Measurements from ENCODE around the gene CNTN4.
"Not testable (repeated sequence)": the region's sequence is repeated elsewhere in the genome, so short reads cannot be mapped to it uniquely, and the experiment has no call there.

CNTN4 gene

DNA sequence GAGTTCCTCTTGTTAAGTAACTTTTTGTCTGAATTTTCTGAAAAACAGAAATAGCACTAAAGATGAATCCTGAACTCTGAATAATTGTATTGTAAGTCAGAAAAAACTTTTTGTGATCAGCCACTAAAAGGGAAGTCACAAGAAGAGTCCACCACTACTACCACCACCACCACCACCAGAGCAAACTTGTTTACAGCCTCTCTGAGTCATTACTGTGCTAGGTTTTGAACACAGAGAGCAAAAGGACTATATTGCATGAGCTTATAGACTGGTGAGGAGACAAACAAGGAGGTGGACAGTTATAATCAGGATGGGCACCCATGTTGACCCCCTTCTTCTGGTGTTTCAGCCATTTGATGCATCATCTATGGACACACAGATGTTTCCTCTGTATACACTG is 869.8 kb downstream of the CNTN4 start:
- ATAC-seq = no peak

DNA sequence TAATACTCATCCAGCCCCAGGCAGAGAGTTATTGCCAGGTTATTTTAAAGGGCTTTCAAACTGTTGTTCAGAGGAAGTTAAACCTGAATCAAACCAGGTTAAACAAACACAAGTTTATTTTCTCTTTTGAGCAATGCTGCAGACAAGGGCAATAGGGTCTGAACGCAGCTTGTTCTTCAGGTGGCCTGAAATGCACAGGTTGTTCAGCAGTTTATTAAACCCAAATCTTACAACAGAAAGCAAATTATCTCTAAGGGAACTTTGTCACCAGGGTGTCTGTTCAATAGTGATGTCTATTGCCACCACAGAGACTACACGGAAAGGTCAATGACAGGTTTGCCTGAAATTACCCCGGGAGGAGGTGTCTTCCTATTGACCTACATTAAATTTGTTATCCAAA is 877.5 kb downstream of the CNTN4 start:
- ATAC-seq = no peak

More for the DNA sequence above, 869.8 kb downstream of the CNTN4 start:
- DNase-seq = no peak

DNA sequence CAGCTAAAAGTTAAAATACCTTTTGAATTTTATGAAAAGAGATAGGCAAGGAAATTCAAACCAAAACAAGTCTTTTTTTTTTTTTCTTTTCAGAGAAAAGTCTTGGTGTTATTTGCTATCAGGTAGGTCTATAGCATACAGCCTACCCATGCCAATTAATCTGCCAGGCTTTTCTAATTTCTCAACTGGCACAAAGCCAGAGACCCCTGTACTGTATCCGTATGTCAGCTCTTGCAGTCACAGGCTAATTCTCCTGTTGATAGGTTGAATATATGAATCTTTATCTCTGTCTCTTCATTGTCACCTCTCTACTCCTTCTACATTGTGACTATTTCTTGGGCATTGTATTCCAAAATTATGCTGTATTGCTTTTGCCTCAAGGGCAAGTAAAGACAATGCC is 878.1 kb downstream of the CNTN4 start:
- DNase-seq (no peak), ATAC-seq (no peak)

More for the DNA sequence above, 877.5 kb downstream of the CNTN4 start:
- no peak for DNase-seq

DNA sequence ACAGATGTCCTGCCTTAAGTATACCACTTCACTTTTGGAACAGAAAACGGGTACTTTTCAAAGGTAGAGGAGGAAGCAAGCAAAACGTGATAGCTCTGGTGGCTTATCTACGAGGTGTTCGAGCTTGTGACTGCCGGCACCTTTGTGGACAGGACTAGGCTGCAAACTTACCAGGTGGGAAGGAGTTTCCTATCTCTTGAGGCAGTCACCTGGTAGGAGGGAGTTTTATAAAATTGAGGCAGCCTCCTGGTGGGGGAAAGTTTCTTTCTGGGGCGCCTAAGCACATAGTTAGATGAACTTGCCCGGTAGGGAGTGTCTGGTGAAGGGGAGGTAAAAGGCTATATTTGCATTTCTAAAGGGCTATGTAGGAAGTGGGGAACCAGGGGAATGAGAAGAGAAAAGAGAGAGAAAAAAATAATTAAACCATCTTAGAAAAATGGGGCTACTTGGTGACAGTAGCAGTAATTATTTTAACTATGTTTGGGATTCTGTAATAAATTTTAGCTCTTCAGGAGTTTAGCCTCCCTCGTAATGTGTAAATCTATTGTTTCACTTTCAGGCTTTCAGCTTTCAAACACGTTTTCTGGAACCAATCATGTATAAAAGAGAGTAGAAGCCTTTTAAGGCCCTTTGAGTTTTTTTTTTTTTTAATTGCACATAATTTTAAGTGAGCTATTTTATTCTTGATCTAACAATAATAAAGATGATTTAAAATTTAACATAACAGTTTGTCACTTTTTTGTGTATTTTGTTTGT is 880.5 kb downstream of the CNTN4 start:
- DNase-seq (no peak), ATAC-seq (no peak)

DNA sequence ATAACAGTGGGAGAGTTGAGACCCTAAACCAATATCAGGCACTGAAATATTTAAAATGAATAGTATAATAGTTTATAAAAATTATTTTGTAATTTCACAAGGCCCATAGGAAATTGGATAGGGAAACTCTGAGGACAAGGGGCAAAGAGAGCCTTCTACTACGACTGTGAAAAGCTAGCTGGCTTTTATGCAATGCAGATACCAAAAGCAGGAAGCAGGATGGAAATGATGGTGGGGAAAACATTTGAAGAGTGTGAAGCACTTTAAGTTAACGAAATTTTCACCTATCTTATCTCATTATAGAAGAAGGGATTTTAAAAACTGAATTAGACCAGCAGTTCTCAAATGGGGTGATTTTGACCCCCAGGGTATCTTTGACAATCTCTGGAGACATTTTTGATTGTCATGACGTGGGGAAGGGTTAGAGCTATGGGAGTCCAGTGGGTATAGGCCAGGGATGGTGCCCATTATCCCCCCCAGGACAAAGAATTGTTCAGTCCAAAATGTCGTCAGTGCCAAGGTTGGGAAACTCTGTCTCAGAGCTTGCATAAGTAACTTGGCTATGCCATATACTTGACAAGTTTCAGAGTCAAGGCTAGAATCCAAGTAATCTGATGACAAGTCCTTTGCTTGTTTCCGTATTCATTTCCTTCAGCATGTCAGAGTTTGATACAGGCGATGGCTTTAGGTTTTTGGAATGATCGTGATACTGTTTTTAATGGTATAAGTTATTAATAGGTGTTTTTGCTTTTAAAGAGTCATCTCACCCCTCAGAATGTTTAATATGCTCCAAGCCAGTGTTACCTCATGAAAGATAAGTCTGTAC is 885.6 kb downstream of the CNTN4 start:
- DNase-seq = no peak
- no peak for ATAC-seq

DNA sequence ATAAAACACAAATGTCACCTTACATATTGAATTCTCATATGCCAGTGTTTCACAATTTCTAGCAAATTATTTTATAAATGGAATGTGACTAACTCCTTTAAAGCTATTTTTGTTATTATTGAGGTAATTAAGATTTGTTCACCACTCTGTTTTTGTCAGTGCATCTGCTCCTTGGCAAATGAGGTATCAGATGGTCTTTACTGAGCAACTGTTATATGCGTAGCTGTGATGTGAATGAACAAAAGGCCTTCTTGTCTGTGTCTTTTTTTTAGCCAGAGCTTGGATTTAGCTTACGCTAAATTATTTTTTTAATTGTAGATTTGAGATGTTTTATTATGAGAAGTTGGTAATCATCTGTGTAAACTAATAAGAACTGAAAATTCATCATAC is 886.2 kb downstream of the CNTN4 start:
- no peak for ATAC-seq
- no peak for DNase-seq

DNA sequence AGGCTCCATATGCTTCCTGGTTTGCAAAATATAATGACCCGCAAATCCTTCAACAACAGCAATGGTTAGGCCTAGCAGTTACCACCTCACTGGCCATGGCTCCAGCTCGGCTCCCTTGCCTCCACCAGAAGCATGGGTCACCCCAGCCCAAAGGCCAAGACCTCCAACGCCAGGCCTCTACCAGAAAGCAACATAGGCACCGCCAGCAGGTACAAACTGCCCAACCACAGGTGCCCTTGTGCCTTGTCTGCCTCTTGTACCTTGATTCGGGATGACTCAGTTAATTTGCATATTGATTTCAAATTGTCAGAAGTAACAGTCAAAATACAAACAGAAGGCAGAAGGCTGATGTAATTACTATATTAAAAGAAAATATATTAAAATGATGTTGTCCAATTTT is 886.8 kb downstream of the CNTN4 start:
- no peak for ATAC-seq
- no peak for DNase-seq

DNA sequence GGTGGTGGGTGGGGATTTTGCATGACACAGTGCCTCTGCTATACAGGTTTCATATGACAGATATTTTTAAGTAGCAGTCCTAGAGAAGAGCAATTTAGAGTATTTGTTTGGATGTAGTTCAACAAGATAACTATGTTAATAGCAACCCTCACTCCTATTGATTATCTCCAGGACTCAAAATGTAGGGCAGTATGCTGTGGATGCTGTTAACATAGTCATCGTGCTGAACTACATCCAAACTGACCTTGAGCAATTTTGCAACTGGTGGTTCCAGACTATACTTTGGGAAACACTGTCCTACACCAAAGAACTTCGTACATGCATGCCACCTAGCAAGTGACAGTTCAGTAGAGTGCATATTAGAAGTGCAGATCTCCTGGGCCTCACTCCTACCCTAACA is 893.9 kb downstream of the CNTN4 start:
- ATAC-seq = no peak
- DNase-seq = no peak

DNA sequence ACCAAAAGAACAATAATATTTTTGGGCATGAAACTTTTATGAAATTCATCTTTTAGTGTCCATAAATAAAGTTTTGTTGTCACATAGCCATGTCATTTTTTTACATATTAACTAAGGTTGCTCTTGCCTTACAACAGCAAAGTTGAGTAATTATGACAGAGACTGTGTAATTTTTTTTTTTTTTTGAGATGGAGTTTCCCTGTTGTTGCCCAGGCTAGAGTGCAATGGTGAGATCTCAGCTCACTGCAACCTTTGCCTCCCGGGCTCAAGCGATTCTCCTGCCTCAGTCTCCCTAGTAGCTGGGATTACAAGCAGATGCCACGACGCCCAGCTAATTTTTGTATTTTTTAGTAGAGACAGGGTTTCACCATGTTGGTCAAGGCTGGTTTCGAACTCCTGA is 894.5 kb downstream of the CNTN4 start:
- not testable (repeated sequence) for ATAC-seq, DNase-seq

DNA sequence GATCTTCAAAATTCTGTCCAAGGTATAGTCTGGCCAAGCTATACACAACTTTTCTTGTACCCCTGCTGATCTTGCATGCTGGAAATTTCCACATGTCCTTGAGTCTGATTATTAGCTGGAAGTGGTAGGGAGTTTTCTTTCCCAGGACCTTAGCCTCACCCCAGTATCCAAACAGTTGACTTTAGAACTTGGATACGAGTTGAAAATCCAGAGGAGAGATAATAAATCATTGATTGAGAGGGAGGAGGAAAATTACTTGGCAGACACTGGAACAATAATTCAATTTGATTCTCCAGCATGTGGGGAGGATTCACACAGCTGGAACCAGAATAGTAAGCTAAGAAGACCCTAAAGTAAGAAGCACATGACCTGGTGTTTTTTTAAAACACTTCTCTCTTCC is 895.1 kb downstream of the CNTN4 start:
- ATAC-seq = no peak
- DNase-seq = no peak

DNA sequence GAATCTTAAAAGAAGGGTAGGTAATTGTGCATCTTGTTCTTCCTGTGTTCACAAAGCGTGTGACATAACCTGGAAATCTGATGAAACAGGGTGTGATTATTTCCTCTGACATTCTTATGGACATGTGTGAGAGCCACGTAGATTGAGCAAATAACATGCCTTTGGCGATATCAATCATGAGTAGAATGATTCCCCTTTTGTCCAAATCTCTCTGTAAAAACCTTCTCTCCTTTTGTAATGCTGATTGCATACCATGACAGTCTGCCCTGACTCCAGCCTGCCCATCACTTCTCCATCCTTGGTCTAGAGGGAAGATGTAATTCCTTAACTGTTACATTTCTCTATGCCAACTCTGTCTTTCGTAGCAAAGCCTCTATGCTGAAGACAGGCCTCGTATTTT is 896.5 kb downstream of the CNTN4 start:
- DNase-seq (no peak), ATAC-seq (no peak)

DNA sequence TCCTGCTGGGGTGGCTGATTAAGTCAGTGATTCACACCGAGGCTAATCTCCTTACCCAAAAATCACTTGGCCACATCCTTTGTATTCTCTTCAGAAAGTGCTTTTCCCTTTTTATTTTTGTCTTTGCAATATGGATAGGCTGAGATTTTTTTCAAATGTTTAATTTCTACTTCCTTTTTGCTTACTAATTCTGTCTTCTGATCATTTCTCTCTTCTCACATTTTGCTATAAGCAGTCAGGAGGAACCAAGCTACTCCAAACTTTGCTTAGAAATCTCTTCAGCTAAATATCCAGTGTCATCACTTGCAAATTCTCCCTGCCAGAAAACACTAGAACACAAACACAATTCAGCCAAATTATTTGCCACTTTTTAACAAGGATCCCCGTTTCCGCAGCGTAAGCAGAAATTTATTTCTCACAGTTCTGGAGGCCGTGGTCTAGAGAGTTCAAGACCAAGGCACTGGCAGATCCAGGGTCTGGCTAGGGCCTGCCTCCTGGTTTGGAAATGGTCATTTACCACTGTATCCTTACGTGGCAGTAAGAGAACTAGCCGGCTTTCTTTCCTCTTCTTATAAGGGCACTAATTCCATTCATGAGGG is 906.6 kb downstream of the CNTN4 start:
- ATAC-seq (no peak), DNase-seq (no peak)

DNA sequence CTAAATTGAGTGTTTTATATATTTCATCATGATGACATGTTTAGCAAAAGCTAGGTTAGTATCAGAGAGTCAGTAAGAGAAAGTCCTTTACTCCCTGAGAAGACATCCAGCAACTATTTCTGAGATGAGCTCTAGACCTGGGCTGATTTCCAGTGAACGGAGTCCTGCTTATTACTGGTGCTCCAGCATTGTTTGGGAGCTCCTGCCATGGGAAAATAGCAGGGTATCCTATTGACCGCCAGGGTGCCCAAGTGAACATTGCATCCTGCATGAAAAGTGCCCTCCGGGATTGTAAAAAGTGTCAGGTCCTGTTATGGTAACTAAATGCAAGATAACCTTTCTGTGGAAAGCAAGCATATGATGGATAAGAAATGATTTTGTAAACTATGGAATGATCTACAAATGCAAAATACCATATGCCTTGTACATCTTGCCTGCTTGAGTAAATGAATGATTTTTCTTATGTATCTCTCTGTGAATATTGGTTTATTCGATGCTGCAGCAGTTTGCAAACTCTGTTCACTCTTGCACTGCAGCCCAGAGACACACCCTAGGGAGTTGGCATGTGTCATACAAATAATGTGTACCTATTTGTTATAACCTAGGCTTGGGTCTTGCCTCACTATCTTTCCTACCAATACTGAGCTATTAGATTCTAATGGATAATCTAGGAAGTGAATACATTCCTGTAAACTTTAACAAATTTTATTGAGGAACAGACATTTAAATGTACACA is 914.8 kb downstream of the CNTN4 start:
- ATAC-seq = no peak
- DNase-seq = no peak

DNA sequence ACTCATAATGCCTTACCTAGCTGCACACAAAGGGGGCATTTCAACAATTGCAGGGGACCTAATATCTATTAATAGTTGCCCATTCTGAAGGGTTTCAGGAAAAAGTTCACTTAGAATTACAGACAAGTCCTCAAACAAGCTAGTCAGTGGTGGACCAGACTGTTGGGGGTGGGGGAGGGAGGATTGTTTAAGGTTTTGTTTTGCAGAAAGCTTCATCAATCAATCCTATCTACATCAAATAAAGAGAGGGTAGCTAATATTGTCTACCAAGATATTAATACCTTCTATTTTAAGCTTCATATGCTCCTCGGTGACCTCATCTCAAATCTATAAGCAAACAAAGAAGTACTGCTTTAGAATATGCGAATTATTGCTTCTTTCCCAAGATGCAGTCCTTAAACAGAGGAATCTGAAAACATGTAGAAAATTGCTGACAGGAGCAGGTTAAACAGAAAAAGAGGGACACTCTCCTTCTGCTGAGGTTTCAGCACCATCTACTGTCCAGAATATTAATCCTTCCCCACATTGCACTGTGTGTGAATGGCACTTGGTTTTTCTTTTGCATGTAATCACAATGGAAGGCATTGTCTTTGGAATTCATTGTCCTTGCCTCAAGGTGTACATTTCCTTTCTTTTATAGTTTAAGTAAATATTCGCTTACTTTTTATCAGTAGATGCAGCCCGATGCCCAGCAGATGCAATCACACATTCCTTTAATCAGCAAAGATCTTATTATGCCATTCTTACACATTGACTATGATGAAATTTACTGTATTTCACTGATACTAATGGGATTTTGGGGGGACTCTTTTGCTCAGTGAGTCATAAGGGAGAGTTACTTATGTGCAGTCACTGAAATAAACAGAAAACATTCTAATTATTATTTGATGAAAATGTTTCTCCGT is 916.8 kb downstream of the CNTN4 start:
- ATAC-seq (no peak), DNase-seq (no peak)

DNA sequence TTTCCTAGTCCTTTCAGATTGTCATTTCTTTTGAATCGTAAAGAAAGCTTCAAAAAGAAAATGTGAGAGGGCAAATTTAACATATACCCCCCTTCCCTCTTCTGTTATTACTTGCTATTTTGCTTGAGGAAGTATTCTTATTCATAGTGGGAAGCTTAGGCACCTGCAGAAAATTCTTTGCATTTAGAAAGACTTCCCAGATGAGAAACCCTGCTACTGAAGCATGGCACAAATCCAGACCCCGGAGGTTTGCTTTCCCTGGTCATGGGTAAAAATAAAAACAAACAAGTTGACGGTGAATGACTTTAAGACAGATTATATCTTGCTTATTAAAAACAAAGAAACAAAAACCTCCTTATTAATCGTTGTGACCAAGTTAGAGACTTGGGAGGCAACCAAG is 917.6 kb downstream of the CNTN4 start:
- ATAC-seq (no peak), DNase-seq (no peak)

DNA sequence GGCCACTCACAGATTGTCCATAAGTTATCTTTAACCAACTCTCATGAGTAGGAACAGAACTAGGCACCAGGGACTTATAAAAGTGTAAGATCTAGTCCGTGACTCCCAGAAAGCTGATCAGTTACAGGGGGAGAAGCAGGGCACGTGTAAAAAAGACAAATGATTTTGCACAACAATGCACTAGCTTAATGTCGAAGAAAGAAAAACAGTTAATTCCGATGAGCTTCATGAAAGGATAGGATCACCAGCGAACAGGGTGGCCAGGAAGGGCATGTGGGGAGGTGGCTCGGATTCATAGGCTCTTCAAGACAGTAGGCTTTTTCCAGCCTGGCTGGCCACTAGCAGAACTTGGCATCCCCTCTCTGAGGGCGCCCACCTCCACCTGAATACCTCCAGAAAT is 921.5 kb downstream of the CNTN4 start:
- DNase-seq (no peak), ATAC-seq (no peak)

DNA sequence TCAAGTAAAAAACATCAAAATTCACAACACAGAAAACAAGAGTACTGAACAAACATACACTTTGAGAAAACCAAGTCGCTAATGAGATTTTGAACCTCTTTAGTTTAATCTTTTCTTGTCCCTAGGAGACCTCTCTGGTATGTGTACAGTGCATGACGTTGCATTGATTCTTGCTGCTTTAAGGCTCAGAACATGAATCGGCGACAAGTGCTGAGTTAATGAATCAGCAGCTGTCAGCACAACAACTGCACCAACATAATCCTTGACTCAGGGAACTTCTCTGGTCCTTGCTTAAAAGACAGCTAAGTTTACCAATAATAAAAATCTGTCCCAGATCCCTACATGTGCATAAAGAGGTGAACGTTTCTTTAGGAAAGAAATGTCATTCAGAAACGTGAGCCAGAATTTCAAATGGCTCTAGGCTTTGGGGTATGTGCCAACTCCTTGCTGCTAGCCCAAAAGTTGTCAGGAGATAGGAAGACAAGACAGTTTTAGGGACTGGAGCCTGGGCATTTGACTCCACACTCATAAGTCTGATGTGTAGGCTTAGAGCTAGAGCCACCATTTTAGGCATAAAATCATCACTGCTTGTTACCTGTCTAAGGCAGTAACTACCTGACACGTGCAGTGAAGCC is 924.6 kb downstream of the CNTN4 start:
- no peak for DNase-seq
- ATAC-seq = no peak

DNA sequence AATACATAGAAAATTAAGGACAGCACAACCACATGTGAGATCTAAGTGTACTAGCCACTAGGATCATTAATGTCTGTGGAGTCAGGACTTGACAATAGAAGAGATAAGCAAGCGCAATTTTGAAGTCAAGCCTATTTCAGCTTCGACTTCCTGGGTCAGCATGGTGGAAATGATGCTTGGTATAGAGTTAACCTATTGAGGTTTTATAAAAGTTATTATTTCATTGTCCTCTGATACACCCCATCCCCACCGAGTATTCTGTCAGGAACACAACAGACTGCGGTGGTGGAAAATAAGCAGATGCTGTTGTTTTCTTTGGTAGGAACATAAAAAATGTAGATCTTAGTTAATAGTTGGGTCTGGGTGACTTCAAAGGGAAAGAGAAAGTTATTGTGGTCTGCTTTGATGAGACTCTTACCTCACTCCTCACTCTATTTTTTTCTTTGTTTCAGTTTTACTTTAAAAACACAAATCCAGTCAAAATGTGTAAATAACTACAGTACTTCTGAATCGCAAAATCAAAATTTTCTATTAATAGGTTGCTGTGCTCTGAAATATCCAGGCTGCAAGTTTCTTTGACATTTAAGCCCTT is 929.4 kb downstream of the CNTN4 start:
- DNase-seq (no peak), ATAC-seq (peak; percentile 52)

DNA sequence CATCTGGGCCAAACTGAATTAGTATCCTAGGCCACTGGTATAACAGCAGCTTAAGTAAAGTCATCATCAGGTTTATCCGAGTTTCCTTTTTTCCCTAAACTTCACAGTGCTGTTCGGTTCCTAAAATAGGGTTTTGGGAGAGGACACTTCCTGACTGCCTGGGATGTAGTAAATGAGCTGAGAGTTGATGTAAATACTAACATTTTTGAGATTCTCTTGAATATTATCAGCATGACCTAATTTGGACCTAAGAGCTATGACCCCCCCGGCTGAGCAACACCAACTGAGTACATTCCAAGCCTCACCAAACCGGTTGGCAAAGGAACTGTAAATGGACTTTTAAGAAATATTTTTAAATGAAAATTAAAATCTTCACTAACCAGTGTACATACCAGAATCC is 932.7 kb downstream of the CNTN4 start:
- ATAC-seq = no peak
- DNase-seq = no peak

DNA sequence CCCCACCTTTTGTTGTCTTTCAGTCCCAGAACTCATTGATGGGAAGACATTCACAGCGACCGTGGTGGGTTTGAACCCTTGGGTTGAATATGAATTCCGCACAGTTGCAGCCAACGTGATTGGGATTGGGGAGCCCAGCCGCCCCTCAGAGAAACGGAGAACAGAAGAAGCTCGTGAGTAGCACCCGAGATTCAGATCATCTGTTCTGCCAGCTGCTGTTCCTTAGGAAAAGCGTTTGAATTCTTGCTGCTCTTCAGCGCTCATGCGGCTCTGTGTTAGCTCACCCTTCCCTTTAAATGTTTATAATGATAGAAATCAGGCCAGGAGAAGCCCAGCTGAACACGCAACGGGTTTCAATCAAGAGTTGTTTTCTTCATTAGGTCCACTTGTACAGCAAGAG is 938.5 kb downstream of the CNTN4 start:
- ATAC-seq = no peak
- DNase-seq = no peak

Measured in stimulated activated naive CD8-positive, alpha-beta T cell treated with anti-CD3 and anti-CD28 coated beads, Interleukin-15, Interleukin-2, amounts not matched to agents 100 U/mL and 50 U/mL, for 24 hours (primary cell).